Vagina (tissue), 2 donors: ENCODE results near the gene STEAP2. TPM values are rescaled to one million over a fixed set of nuclear protein-coding genes. Genes with fewer than 3 reads are reported as not detected.

ENCODE experiments used
- DNase-seq, 2 donors: peaks; one replicate each; pipeline ENCODE4 v3.0.0-alpha.2; 2017; ENCODE audit errors: extremely low spot score in 2 of 2
- H3K27ac ChIP-seq: fragments of 200-600 bp; sonication (generic); one replicate; pipeline ENCODE4 v1.5.1; 2019
- H3K27me3 ChIP-seq: fragments of 200-600 bp; sonication (generic); one replicate; pipeline ENCODE4 v1.5.1; 2019
- H3K36me3 ChIP-seq, 2 donors: fragments of 200-600 bp; sonication (generic); one replicate each; pipeline ENCODE4 v1.5.1; 2017 to 2019
- H3K4me1 ChIP-seq: fragments of 200-600 bp; sonication (generic); one replicate; pipeline ENCODE4 v1.5.1; 2019
- H3K4me3 ChIP-seq, 2 donors: fragments of 200-600 bp; sonication (generic); 1 replicate in 1 of 2; 2 replicates in 1 of 2; pipeline ENCODE4 v1.5.1; 2016 to 2019
- H3K9me3 ChIP-seq: fragments of 200-600 bp; sonication (generic); one replicate; pipeline ENCODE4 v1.5.1; 2019
- CTCF ChIP-seq, 3 experiments: fragments of 450-650 bp in 2 of 3; fragments of 200-600 bp in 1 of 3; sonication (generic) in 1 of 3; IDR thresholded peaks; one replicate each; pipeline ENCODE4 v1.5.1; 2017 to 2019; ENCODE audit warnings: antibody characterized with exemption in 3 of 3, mild to moderate bottlenecking in 2 of 3, moderate library complexity in 2 of 3
- POLR2A ChIP-seq, 2 donors: fragments of 450-650 bp; IDR thresholded peaks; one replicate each; pipeline ENCODE4 v1.6.1; 2017; ENCODE audit warnings: antibody characterized with exemption in 2 of 2, mild to moderate bottlenecking in 2 of 2, moderate library complexity in 2 of 2
- POLR2AphosphoS5 ChIP-seq, 2 donors: sonication (generic); formaldehyde crosslinking; IDR thresholded peaks; one replicate each; pipeline ENCODE4 v1.9.0; 2017; ENCODE audit warnings: antibody characterized with exemption in 2 of 2, mild to moderate bottlenecking in 2 of 2, low read depth in 1 of 2; ENCODE audit not compliant: insufficient read depth in 1 of 2
- intact Hi-C: fragments of 100-400 bp; cut with DNase I; formaldehyde crosslinking; loops from one replicate; pipeline ENCODE4 v1.15.1; 2023
- total RNA-seq: library from RNA; depleted of rRNA; stranded (reverse); fragments of >200 nt; gene quantifications from one replicate; pipeline ENCODE4 v1.2.3, GENCODE V29; 2016

STEAP2 gene
- total RNA-seq, 1 donor from 2014 or later = 32.2 TPM

DNA sequence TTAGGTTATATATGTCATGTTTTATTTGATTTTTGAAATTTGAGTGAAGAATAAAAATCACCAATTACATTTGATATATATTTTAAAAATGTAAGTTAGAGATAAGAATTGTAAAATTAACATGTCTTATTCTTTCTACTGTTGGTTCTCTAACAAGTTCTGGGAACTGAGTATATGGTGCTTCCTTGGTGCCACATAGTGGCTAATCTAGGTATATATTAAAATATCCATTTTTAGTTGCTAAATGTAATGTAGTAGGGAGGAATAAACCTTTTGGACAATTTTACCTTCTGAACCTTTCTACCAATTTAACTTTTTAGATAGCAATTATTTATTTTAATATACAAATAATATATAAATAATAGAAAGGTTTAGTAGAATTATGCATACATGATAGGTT lies 50.9 kb downstream of the STEAP2 start:
- intact Hi-C loops = no loop called here
- TF ChIP-seq CTCF (IDR thresholded peaks at IDR 0.05) (peak in 2 of 3 experiments; percentile 34 to 60), POLR2A (IDR thresholded peaks at IDR 0.05) (no peak), POLR2AphosphoS5 (IDR thresholded peaks at IDR 0.05; ENCODE audit: insufficient read depth in 1 of 2, low read depth in 1 of 2) (peak in 1 of 2 donors; percentile 15)
- no peak overlapping the region for H3K27ac ChIP-seq
- H3K36me3 ChIP-seq = no peaks in the 10 kb centered on the region
- no peaks in the 10 kb centered on the region for H3K9me3 ChIP-seq
- H3K27me3 ChIP-seq = no peaks in the 10 kb centered on the region
- DNase-seq = no peak
- no peaks in the 10 kb centered on the region for H3K4me1 ChIP-seq
- no peak overlapping the region for H3K4me3 ChIP-seq

GRCh38 chr7:90266808-90267207 lies 55.3 kb downstream of the STEAP2 start:
- no peak for TF ChIP-seq POLR2AphosphoS5 (IDR thresholded peaks at IDR 0.05; ENCODE audit: insufficient read depth in 1 of 2, low read depth in 1 of 2)
- H3K27me3 ChIP-seq = no peaks in the 10 kb centered on the region
- H3K4me1 ChIP-seq = no peaks in the 10 kb centered on the region
- no peak overlapping the region for H3K27ac ChIP-seq
- H3K9me3 ChIP-seq = no peaks in the 10 kb centered on the region
- no peaks in the 10 kb centered on the region for H3K36me3 ChIP-seq
- H3K4me3 ChIP-seq = no peak overlapping the region
- intact Hi-C loops = no loop called here
- no peak for DNase-seq

GRCh38 chr7:90267263-90267858 lies 55.8 kb downstream of the STEAP2 start:
- DNase-seq = no peak
- intact Hi-C loops = no loop called here
- TF ChIP-seq POLR2A (IDR thresholded peaks at IDR 0.05) = no peak
- TF ChIP-seq CTCF (IDR thresholded peaks at IDR 0.05) = no peak

GRCh38 chr7:90269163-90269562 lies 57.6 kb downstream of the STEAP2 start:
- no peak for DNase-seq
- Histone ChIP-seq H3K27me3 (no peaks in the 10 kb centered on the region), H3K4me1 (no peaks in the 10 kb centered on the region), H3K9me3 (no peaks in the 10 kb centered on the region), H3K36me3 (no peaks in the 10 kb centered on the region), H3K4me3 (no peak overlapping the region), H3K27ac (no peak overlapping the region)
- intact Hi-C loops = no loop called here
- TF ChIP-seq POLR2A (IDR thresholded peaks at IDR 0.05) (no peak), POLR2AphosphoS5 (IDR thresholded peaks at IDR 0.05; ENCODE audit: insufficient read depth in 1 of 2, low read depth in 1 of 2) (no peak), CTCF (IDR thresholded peaks at IDR 0.05) (no peak)

More at GRCh38 chr7:90267263-90267858, 55.8 kb downstream of the STEAP2 start:
- Histone ChIP-seq H3K27me3 (no peaks in the 10 kb centered on the region), H3K4me3 (no peak overlapping the region), H3K9me3 (no peaks in the 10 kb centered on the region), H3K4me1 (no peaks in the 10 kb centered on the region), H3K36me3 (no peaks in the 10 kb centered on the region), H3K27ac (no peak overlapping the region)

DNA sequence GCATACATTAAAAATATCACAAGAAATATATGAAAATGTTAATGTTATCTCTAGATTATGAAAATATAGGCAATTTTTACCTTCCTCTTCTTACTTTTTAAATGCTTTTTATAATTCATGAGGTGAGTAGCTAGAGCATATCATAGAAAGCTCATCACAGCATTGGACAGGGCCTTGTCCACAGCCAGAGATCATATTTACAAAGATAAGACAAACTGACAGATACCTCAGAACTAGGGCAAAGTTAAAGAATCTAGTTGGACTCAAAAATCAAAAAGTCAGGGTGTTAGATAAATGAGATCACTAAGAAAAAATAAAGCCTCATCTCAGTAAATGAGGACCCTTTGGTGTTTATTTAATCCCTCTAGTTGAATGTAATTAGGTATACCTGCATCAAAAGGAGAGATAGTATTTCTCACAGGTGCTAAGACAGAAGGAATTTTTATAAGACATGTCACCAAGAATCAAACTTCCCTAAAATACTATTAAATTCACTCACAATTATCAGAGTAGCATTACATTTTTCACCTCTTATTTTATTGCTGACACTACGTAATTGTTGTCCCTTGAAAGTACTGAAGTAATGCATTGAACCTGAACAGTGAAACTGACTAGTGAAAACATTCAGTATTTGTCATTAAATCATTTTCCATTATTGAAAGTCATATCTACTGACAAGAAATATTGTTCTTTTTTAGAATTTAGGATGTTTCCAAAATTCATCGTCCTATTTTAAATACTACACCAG lies 59.1 kb downstream of the STEAP2 start:
- no peak overlapping the region for H3K27ac ChIP-seq
- intact Hi-C loops = no loop called here
- H3K27me3 ChIP-seq = no peaks in the 10 kb centered on the region
- no peak overlapping the region for H3K4me3 ChIP-seq
- DNase-seq = no peak
- no peaks in the 10 kb centered on the region for H3K4me1 ChIP-seq
- H3K36me3 ChIP-seq = no peaks in the 10 kb centered on the region
- H3K9me3 ChIP-seq = no peaks in the 10 kb centered on the region
- TF ChIP-seq CTCF (IDR thresholded peaks at IDR 0.05) = no peak
- TF ChIP-seq POLR2AphosphoS5 (IDR thresholded peaks at IDR 0.05; ENCODE audit: insufficient read depth in 1 of 2, low read depth in 1 of 2) = no peak
- no peak for TF ChIP-seq POLR2A (IDR thresholded peaks at IDR 0.05)
